GM23338 (cell line): ENCODE results near the gene PHC2. TPM values are rescaled to one million over a fixed set of nuclear protein-coding genes. Genes with fewer than 3 reads are reported as not detected.

Source experiments
- CREB1 ChIP-seq: fragments of 250-450 bp; sonication (Bioruptor Pico); IDR thresholded peaks from 2 replicates; pipeline ENCODE4 v1.5.0; 2020; ENCODE audit warnings: low read depth, mild to moderate bottlenecking, moderate library complexity
- EZH2 ChIP-seq: fragments of 200-600 bp; sonication (generic); IDR thresholded peaks from one replicate; pipeline ENCODE4 v1.8.0; 2017; ENCODE audit warnings: antibody characterized with exemption, mild to moderate bottlenecking, low read depth; ENCODE audit not compliant: unreplicated experiment
- EZH2phosphoT487 ChIP-seq: fragments of 200-600 bp; sonication (generic); IDR thresholded peaks from one replicate; pipeline ENCODE4 v1.8.1; 2018; ENCODE audit warnings: antibody characterized with exemption; ENCODE audit not compliant: unreplicated experiment
- JUNB ChIP-seq: IDR thresholded peaks from one replicate; pipeline ENCODE4 v1.6.1; 2016; ENCODE audit warnings: antibody characterized with exemption; ENCODE audit not compliant: unreplicated experiment
- NANOG ChIP-seq: IDR thresholded peaks from 2 replicates; pipeline ENCODE4 v1.6.1; 2016; ENCODE audit warnings: antibody characterized with exemption, borderline replicate concordance
- REST ChIP-seq: IDR thresholded peaks from one replicate; pipeline ENCODE4 v1.6.1; 2018; ENCODE audit warnings: antibody characterized with exemption; ENCODE audit not compliant: unreplicated experiment
- STAT1 ChIP-seq: IDR thresholded peaks from one replicate; pipeline ENCODE4 v1.6.1; 2016; ENCODE audit warnings: antibody characterized with exemption; ENCODE audit not compliant: unreplicated experiment
- ZNF331 ChIP-seq: fragments of 250-450 bp; sonication (Bioruptor Pico); IDR thresholded peaks from 2 replicates; pipeline ENCODE4 v1.5.0; 2020; ENCODE audit warnings: low read depth, mild to moderate bottlenecking, moderate library complexity
- polyA plus RNA-seq: library from polyadenylated mRNA; unstranded; fragments of >200 nt; fragmentation: Nextera tagmentation; extraction: Ambion mirVana; gene quantifications from 2 replicates; pipeline ENCODE4 v1.2.1, GENCODE V29; 2016
- total RNA-seq: library from RNA; depleted of rRNA; stranded (reverse); fragments of >200 nt; shearing (Covaris generic); gene quantifications from 2 replicates; pipeline ENCODE4 v1.2.3, GENCODE V29; 2014
- TF ChIP-seq, protein P1 (sequence below): fragments of 250-450 bp; sonication (Bioruptor Pico); IDR thresholded peaks from 2 replicates; pipeline ENCODE4 v1.5.0; 2020; ENCODE audit warnings: mild to moderate bottlenecking, moderate library complexity
- TF ChIP-seq, protein P2 (sequence below), 2 experiments: fragments of 200-600 bp in 1 of 2; sonication (generic) in 1 of 2; conservative IDR thresholded peaks; 2 replicates each; pipeline versions ENCODE4 v1.5.1 to v1.6.1; 2016 to 2017; ENCODE audit warnings: antibody characterized with exemption in 2 of 2, low read depth in 2 of 2, mild to moderate bottlenecking in 2 of 2, moderate library complexity in 1 of 2

PHC2 gene
- total and polyA plus RNA-seq, 2 experiments from 2014 or later: 1.7 to 7.3 TPM

DNA sequence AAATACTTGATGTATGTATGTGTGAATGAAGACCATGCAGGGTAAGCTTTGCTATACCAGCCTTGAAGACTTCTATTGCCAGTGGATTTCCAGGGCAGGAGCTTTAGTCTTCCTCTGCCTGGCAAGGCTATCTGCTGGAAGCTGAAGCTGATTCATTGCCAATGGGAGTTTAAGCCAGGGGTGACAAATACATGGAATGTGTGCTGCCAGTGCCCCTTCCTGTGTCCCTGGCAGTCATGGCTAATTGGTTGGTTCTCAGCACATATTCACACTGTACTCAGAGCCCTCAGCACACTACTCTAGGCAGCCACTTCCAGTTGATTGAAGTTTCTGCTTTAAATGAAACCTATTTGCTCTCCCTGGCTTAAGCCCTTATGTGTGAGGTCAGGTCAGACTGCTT lies 43.0 kb upstream of the PHC2 start (continued):
- TF ChIP-seq, protein P1, sequence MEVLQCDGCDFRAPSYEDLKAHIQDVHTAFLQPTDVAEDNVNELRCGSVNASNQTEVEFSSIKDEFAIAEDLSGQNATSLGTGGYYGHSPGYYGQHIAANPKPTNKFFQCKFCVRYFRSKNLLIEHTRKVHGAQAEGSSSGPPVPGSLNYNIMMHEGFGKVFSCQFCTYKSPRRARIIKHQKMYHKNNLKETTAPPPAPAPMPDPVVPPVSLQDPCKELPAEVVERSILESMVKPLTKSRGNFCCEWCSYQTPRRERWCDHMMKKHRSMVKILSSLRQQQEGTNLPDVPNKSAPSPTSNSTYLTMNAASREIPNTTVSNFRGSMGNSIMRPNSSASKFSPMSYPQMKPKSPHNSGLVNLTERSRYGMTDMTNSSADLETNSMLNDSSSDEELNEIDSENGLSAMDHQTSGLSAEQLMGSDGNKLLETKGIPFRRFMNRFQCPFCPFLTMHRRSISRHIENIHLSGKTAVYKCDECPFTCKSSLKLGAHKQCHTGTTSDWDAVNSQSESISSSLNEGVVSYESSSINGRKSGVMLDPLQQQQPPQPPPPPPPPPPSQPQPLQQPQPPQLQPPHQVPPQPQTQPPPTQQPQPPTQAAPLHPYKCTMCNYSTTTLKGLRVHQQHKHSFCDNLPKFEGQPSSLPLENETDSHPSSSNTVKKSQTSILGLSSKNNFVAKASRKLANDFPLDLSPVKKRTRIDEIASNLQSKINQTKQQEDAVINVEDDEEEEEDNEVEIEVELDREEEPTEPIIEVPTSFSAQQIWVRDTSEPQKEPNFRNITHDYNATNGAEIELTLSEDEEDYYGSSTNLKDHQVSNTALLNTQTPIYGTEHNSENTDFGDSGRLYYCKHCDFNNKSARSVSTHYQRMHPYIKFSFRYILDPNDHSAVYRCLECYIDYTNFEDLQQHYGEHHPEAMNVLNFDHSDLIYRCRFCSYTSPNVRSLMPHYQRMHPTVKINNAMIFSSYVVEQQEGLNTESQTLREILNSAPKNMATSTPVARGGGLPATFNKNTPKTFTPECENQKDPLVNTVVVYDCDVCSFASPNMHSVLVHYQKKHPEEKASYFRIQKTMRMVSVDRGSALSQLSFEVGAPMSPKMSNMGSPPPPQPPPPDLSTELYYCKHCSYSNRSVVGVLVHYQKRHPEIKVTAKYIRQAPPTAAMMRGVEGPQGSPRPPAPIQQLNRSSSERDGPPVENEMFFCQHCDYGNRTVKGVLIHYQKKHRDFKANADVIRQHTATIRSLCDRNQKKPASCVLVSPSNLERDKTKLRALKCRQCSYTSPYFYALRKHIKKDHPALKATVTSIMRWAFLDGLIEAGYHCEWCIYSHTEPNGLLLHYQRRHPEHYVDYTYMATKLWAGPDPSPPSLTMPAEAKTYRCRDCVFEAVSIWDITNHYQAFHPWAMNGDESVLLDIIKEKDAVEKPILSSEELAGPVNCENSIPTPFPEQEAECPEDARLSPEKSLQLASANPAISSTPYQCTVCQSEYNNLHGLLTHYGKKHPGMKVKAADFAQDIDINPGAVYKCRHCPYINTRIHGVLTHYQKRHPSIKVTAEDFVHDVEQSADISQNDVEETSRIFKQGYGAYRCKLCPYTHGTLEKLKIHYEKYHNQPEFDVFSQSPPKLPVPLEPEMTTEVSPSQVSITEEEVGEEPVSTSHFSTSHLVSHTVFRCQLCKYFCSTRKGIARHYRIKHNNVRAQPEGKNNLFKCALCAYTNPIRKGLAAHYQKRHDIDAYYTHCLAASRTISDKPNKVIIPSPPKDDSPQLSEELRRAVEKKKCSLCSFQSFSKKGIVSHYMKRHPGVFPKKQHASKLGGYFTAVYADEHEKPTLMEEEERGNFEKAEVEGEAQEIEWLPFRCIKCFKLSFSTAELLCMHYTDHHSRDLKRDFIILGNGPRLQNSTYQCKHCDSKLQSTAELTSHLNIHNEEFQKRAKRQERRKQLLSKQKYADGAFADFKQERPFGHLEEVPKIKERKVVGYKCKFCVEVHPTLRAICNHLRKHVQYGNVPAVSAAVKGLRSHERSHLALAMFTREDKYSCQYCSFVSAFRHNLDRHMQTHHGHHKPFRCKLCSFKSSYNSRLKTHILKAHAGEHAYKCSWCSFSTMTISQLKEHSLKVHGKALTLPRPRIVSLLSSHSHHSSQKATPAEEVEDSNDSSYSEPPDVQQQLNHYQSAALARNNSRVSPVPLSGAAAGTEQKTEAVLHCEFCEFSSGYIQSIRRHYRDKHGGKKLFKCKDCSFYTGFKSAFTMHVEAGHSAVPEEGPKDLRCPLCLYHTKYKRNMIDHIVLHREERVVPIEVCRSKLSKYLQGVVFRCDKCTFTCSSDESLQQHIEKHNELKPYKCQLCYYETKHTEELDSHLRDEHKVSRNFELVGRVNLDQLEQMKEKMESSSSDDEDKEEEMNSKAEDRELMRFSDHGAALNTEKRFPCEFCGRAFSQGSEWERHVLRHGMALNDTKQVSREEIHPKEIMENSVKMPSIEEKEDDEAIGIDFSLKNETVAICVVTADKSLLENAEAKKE: no peak
- TF ChIP-seq EZH2phosphoT487 (no peak), CREB1 (CRISPR knock-in tag) (no peak), STAT1 (no peak), EZH2 (no peak), JUNB (no peak), ZNF331 (CRISPR knock-in tag) (no peak), REST (no peak), NANOG (no peak)
- TF ChIP-seq, protein P2, sequence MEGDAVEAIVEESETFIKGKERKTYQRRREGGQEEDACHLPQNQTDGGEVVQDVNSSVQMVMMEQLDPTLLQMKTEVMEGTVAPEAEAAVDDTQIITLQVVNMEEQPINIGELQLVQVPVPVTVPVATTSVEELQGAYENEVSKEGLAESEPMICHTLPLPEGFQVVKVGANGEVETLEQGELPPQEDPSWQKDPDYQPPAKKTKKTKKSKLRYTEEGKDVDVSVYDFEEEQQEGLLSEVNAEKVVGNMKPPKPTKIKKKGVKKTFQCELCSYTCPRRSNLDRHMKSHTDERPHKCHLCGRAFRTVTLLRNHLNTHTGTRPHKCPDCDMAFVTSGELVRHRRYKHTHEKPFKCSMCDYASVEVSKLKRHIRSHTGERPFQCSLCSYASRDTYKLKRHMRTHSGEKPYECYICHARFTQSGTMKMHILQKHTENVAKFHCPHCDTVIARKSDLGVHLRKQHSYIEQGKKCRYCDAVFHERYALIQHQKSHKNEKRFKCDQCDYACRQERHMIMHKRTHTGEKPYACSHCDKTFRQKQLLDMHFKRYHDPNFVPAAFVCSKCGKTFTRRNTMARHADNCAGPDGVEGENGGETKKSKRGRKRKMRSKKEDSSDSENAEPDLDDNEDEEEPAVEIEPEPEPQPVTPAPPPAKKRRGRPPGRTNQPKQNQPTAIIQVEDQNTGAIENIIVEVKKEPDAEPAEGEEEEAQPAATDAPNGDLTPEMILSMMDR (conservative IDR thresholded peaks at IDR 0.05; ENCODE audit: low read depth in 2 of 2): no peak
